Measurements from ENCODE around the gene DNM3. TPM values are rescaled to one million over a fixed set of nuclear protein-coding genes. Genes with fewer than 3 reads are reported as not detected.

The DNM3 gene
- total and polyA plus RNA-seq, 12 donors: 7.2 to 78.6 (median 18.4) TPM

DNA sequence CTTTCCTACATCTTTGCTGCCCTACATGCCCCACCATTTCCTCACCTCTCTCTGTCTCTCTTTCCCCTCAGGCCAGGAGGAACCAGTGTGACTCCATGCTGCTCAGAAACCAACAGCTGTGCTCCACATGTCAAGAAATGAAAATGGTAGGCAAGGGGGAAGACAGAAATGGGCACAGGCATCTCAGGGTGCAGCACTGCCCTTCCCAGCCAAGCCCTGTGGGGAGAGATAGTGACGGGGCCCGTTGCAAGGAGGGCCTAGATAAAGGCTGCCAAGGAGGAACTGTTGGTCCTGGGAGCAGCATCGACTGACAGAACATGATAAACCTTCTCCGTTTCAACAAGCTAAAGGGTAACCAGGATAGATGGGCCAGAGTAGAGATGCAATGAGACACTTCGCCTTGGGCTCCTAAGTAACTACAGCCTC, 615.1 kb downstream of the DNM3 start:
- no peak for DNase-seq
- Histone ChIP-seq H3K9me3 (replicated peaks in 1 of 3) (no peaks in the 10 kb centered on the region), H3K36me3 (replicated peaks in 1 of 2) (no peaks in the 10 kb centered on the region), H3K27ac (no peak overlapping the region), H3K4me3 (no peak overlapping the region), H3K27me3 (no peaks in the 10 kb centered on the region), H3K4me1 (replicated peaks in 1 of 2) (peaks cover 5 to 33% of the 10 kb centered on the region in 2 donors)
- TF ChIP-seq POLR2A (IDR thresholded peaks at IDR 0.05): no peak
- TF ChIP-seq, protein P1, sequence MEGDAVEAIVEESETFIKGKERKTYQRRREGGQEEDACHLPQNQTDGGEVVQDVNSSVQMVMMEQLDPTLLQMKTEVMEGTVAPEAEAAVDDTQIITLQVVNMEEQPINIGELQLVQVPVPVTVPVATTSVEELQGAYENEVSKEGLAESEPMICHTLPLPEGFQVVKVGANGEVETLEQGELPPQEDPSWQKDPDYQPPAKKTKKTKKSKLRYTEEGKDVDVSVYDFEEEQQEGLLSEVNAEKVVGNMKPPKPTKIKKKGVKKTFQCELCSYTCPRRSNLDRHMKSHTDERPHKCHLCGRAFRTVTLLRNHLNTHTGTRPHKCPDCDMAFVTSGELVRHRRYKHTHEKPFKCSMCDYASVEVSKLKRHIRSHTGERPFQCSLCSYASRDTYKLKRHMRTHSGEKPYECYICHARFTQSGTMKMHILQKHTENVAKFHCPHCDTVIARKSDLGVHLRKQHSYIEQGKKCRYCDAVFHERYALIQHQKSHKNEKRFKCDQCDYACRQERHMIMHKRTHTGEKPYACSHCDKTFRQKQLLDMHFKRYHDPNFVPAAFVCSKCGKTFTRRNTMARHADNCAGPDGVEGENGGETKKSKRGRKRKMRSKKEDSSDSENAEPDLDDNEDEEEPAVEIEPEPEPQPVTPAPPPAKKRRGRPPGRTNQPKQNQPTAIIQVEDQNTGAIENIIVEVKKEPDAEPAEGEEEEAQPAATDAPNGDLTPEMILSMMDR (IDR thresholded peaks at IDR 0.05): no peak
- 89 to 96% (median 94%) methylated on average over 5 of the region's 5 CpGs for WGBS, 4 donors
- intact Hi-C loops (cut with DNase I): no loop called here

DNA sequence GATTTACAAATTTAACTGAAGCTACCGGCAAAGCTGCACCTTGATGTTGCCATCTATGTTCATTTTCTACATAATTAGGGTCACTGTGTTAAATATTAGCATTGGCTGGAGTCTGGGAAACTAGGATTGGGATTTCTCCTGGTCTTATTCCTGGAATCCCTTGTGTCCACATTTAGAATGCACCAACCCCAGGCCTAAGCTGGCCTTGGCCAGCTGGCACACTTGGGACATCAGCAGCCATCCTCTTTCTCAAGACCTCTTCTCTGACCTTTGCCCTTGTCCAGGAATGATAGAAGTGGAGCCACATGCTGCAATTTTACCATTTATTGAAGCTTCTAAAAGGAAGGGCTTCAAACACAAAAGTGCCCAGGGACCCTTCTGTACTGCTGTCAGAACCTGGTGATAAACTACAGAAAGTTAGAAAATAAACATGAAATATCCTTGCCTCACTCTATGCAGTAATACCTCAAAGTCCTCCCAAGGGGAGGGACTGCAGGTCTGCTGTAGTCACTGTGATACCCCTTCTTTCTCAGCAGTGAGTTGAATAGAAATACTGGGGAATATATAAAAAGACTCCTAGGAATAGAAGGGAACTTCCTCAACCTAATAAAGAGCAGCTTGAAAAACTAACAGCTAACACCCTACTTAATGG, 616.3 kb downstream of the DNM3 start:
- Histone ChIP-seq H3K9me3 (replicated peaks in 1 of 3) (no peaks in the 10 kb centered on the region), H3K36me3 (replicated peaks in 1 of 2) (no peaks in the 10 kb centered on the region), H3K4me3 (no peak overlapping the region), H3K4me1 (replicated peaks in 1 of 2) (peaks cover 5 to 22% of the 10 kb centered on the region in 2 donors), H3K27me3 (no peaks in the 10 kb centered on the region), H3K27ac (no peak overlapping the region)
- TF ChIP-seq POLR2A (IDR thresholded peaks at IDR 0.05): no peak
- TF ChIP-seq, protein P1 (IDR thresholded peaks at IDR 0.05): no peak
- no peak for DNase-seq
- 92 to 100% (median 97%) methylated on average over 1 of the region's 1 CpG for WGBS, 4 donors
- intact Hi-C loops (cut with DNase I): no loop called here

DNA sequence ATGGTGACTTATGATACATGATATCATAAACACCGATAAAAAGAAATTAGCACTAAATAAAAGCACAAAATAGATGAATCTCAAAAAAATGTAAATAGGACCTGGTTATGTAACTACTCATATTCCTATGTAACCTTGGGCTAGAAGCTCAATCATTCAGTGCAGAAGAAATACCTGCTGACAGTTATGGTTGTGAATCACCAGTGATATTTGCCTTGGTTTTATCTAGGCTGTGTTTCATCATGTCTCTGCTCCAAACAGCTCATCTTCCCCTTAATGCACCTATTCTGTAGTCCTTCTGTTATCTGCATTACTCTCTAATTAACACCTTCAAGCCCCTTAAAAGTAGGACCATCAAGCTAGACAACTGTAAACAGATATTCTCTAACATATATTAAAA, 618.9 kb downstream of the DNM3 start:
- H3K27ac ChIP-seq: no peak overlapping the region
- no peaks in the 10 kb centered on the region for H3K27me3 ChIP-seq
- H3K36me3 ChIP-seq (replicated peaks in 1 of 2): no peaks in the 10 kb centered on the region
- no peaks in the 10 kb centered on the region for H3K9me3 ChIP-seq (replicated peaks in 1 of 3)
- no peak for DNase-seq
- 64 to 82% (median 77%) methylated on average over 1 of the region's 1 CpG for WGBS, 4 donors
- H3K4me3 ChIP-seq: no peak overlapping the region
- intact Hi-C loops (cut with DNase I): no loop called here
- peaks cover 0 to 11% of the 10 kb centered on the region in 2 donors for H3K4me1 ChIP-seq (replicated peaks in 1 of 2)
- TF ChIP-seq POLR2A (IDR thresholded peaks at IDR 0.05): no peak
- TF ChIP-seq, protein P1 (IDR thresholded peaks at IDR 0.05): no peak

DNA sequence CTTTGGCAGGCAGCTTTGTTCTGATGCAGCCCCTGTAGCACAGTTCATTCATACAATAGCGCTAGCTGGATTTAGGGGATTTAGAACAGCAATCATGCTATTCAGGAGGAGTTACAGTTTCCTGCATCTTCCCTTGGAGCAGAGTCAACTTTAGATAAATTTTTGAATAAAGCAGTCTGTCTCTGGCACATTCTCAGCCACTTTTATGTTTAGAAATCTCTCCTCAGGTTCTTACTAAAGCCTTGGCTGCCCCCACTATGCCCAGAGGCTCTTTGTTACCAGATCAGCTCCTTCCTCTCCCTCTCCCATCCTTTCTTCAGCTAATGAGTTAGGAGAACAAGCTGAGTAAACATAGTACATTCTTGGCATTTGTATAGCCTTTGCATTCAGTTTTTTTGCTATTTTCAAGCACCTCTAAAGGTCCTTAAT, 619.6 kb downstream of the DNM3 start:
- Histone ChIP-seq H3K9me3 (replicated peaks in 1 of 3) (no peaks in the 10 kb centered on the region), H3K4me1 (replicated peaks in 1 of 2) (peaks cover 0 to 11% of the 10 kb centered on the region in 2 donors), H3K27ac (no peak overlapping the region), H3K4me3 (no peak overlapping the region), H3K27me3 (no peaks in the 10 kb centered on the region), H3K36me3 (replicated peaks in 1 of 2) (no peaks in the 10 kb centered on the region)
- TF ChIP-seq POLR2A (IDR thresholded peaks at IDR 0.05): no peak
- TF ChIP-seq, protein P1 (IDR thresholded peaks at IDR 0.05): no peak
- WGBS, 4 donors: 72 to 79% (median 76%) methylated on average over 1 of the region's 1 CpG
- intact Hi-C loops (cut with DNase I): no loop called here
- no peak for DNase-seq

MicroRNAs within 50 kb of the gene (microRNA counts, 767-probe panel; counts per million panel counts)
- 6,714 to 7,655 counts per million in 2 donors for microRNA hsa-miR-199a-3p+hsa-miR-199b-3p
- 6,009 to 7,463 counts per million in 2 donors for microRNA hsa-miR-199a-5p
- microRNA hsa-miR-214-3p: 4,107 to 5,824 counts per million in 2 donors

Small RNA genes lying within 50 kb of the gene (microRNA-seq; reads per million reads assigned to microRNA genes)
- 21.9 to 37.1 (median 29.8) reads per million in 3 donors for gene MIR199A2
- gene MIR3120: 0 reads per million in 3 donors

Small RNA genes lying within 50 kb of the gene (small RNA-seq; reads per million reads assigned to genes)
- gene MIR199A2: 1.1 to 1.8 reads per million in 2 donors
- gene RNU6-157P: 0 reads per million in 2 donors

Other genes starting within 250 kb of the DNM3 start
- under 1 TPM in 1 of 9 donors, not detected in 8; 0.06 TPM for gene MYOCOS, start 219.3 kb upstream of the DNM3 start, total RNA-seq
- not detected for gene MYOCOS, start 219.3 kb upstream of the DNM3 start, polyA plus RNA-seq
- 1 to 10 TPM in 5 of 9 donors, under 1 TPM in 2, not detected in 2; 0.06 to 2.1 (median 1.5) TPM for gene MYOC, start 188.8 kb upstream of the DNM3 start, total RNA-seq
- gene MYOC, start 188.8 kb upstream of the DNM3 start, polyA plus RNA-seq: 1 to 10 TPM in 1 of 3 donors, under 1 TPM in 2; 0.32 to 1.2 (median 0.95) TPM
- 10 to 100 TPM in 6 of 9 donors, 1 to 10 TPM in 3; 6.3 to 23.5 (median 15.7) TPM for gene VAMP4, start 99.4 kb upstream of the DNM3 start, total RNA-seq
- gene VAMP4, start 99.4 kb upstream of the DNM3 start, polyA plus RNA-seq: 10 to 100 TPM in 1 of 3 donors, 1 to 10 TPM in 2; 6.1 to 23.7 (median 7.7) TPM
- 10 to 100 TPM; 22.7 to 38.3 (median 32.0) TPM for gene METTL13, start 59.8 kb upstream of the DNM3 start, total RNA-seq
- gene METTL13, start 59.8 kb upstream of the DNM3 start, polyA plus RNA-seq: 10 to 100 TPM in 2 of 3 donors, 1 to 10 TPM in 1; 9.6 to 37.1 (median 12.3) TPM

All from adrenal gland (tissue), 12 donors.